HG02763 (cell line): ENCODE measurements around the gene ELMO3.

ENCODE experiments used
- ATAC-seq: cut with Tn5 transposase; IDR thresholded peaks from one replicate; pipeline ENCODE4 v1.9.1; 2021; ENCODE audit warnings: mild to moderate bottlenecking, moderate library complexity; ENCODE audit not compliant: unreplicated experiment

The ELMO3 gene

DNA sequence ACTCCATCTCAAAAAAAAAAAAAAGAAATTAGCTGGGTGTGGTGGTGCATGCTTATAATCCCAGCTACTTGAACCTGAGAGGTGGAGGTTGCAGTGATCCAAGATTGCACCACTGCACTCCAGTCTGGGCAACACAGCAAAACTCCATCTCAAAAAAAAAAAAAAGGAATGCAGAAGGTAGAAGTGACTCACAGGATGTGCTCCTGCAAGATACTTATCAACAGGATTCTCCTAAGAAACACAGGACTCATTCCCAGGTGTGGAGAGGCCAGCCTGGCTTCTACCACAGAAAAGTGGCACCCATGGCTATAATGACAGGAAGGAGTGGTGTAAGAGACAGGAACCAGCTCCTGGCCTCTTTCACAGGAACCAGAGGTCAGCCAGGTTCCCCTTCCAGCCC, 13.8 kb downstream of the ELMO3 start:
- ATAC-seq, result no peak

DNA sequence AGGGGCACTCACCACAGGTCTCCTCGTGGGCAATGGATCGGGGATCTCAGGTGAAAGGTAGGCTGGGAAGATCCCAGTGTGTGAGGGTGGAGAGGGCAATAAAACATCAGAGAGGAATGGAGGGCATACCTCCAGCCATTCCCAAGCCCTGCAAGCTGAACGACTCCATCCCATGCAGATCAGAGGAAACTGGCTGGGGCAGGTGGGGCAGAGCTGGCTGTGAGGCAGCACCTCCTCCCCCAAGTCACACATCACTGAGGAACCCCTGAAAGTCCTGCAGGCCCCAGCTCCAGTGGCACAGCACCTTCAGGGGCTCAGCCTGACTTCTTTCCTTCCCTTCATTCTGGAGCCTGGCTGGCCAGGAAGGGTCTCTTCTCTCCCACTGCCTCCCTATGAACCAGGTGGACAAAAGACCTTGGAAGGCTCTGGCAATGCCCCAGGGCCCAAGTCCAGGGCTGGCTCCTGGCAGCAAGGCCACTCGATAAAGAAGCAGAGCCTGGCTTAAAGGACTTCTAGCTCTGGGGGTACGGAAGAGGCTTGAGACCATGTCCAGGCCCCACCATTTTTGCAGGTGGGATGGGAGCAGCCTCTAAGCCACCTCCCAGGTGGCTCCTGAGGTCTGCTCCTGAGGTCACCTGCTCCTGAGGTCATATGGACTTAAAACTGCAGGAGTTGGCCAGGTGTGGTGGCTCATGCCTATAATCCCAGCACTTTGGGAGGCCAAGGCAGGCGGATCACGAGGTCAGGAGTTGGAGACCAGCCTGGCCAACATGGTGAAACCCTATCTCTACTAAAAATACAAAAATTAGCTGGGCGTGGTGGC, 14.5 kb downstream of the ELMO3 start:
- ATAC-seq, result no peak

DNA sequence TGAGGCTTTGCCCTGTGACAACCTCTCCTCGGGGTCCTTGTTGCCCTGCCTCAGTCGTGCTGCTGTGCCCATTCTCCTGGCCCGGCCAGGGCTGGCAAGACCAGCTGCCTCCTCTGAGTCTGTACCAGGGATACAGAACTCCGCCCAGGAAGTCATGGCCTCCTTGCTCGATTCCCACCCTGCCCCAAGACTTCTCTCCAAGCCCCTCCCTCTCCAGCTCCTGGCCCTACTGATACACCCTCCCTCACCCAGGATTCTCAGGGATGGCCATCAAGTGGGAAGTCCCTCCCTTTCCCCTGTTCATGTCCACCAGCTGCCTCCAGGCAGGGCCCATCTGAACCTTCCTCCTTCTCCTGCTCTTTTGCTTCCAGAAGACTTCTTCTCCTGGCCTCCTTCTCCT, 16.8 kb downstream of the ELMO3 start:
- ATAC-seq, result no peak

DNA sequence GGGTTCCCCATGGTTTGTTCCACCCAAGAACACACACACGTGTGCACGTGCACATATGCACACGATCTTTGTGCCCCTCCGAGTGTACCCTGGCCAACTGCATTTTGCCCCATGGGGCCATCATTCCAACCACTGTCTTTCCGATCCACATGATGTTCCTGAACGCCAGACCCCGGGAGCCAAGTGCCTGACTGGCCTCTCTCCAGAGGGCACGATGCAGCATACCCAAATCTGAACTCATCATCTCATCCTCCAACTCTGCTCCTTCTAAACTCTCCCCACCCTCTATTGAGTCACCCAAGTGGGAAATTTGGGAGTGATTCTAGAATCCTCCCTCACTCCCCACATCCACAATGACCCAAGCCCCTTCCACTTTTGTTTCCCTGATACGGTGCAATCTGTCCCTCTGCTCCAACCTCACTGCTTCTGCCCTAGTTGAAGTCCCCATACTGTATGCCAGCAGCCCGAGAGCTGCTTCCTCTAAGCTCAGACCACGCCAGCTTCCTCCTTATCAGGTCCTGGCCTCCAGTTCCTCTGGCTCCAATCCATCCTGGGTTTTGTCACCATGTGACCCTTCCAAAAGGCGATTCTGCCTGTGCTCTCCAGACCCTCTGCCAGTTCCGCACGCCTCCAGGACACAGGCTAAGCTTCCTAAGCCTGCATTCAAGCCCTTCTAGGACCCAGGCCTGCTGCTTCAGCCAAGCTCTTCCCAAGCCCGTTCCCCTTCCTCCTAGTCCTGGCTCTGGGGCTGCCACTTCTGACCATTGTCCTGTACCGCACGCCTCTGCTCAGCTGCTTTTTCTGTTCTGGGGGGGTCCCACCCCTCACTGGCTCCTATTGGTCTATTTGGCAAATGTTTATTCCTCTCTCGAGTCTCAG, 17.9 kb downstream of the ELMO3 start:
- ATAC-seq, result no peak

DNA sequence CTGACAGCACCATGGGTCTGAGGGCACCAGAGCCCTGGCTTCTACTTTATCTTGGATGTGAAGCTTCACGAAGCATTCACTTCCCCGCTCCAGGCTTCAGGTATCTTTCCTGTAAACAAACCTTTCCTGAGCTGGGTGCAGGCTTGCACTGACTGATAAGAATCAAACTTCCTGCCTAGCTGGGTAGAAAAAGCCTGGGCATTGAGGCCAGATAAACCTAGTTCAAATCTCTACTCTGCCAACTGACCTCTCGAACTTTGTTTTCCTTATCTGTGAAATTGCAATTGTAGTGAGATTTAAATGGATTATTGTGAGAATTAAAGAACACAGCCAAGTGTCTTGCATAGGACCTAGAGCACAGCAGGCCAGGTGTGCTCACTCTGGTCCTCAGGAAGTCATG, 25.1 kb downstream of the ELMO3 start:
- no peak for ATAC-seq

DNA sequence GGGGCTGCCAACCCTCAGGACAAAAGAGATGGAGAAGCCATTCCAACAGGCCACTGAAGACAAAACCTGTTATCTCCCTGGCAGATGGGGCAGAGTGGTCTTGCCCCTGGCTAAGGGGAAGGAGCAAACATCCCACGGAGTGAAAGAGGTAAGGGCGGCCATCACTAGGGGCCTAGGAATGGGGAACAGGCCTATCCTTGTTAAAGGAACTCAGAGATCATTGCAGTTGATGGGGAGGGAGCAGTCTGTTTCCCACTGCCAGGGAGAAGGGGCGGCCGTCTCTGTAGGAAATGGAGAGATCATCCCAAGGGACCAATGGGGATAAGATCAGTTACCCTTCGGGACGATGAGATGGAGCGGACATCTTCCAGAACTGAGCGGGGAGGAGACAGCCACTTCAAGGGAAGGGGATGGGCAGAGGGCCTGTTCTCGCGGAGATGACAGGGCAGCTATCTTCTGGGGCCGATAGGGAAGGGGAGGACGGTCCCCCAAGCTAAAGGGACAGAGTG, 27.4 kb downstream of the ELMO3 start:
- no peak for ATAC-seq

DNA sequence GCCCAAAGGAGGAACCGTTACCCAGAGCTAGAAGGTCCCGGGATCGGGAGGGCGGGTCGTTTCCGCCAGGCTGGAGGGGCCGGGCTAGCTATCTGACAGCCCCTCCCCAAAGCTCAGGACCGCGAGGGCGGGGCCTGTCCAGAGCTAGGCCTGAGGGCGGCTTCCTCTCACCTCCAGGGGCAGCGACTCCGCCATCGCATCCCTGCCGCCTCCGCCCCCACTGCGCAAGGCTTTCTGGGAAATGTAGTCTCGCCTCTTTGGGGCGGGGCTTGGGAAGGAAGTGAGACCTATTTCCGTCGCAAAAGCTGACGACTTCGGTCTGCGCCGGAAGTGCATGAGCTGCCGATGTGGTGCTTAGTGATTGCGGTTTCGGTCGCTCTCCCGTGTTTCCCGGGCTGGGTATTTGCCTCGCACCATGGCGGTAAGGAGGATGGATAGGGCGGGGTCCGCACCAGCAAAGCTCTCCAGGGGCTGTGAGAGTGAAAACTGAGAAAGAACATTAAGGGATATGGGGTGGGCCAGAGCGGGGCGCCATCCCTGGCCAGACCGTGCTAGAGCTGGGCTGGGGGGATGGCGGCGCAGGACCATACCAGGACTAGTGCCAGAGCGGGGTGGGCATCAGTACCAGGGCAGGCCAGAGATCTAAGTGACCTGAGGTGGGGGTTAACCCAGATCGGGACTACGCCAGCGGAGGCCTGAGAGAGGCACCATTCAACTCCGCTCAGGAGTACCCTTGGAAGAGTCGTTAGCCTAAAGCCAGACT, 28.1 kb downstream of the ELMO3 start, which contains the start of gene TMEM208:
TSS of gene TMEM208 (plus strand) at position 327 of the 763 bp plus-strand sequence. CDS start at position 416, 89 bp downstream.
- ATAC-seq, result peak; percentile 97

DNA sequence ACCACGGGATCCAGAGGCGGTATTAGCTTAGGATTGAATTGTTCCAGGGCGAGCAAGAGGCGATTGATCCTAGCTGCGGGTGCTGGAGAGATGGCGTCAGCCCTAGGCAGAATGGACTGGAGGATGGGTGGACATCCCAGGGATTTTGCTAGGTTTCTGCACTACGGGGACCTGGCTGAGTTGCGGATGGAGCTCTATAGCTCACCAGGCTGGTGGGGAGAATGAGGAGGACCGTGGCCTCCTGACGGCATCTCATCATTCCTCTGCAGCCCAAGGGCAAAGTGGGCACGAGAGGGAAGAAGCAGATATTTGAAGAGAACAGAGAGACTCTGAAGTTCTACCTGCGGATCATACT, 28.6 kb downstream of the ELMO3 start:
- no peak for ATAC-seq

DNA sequence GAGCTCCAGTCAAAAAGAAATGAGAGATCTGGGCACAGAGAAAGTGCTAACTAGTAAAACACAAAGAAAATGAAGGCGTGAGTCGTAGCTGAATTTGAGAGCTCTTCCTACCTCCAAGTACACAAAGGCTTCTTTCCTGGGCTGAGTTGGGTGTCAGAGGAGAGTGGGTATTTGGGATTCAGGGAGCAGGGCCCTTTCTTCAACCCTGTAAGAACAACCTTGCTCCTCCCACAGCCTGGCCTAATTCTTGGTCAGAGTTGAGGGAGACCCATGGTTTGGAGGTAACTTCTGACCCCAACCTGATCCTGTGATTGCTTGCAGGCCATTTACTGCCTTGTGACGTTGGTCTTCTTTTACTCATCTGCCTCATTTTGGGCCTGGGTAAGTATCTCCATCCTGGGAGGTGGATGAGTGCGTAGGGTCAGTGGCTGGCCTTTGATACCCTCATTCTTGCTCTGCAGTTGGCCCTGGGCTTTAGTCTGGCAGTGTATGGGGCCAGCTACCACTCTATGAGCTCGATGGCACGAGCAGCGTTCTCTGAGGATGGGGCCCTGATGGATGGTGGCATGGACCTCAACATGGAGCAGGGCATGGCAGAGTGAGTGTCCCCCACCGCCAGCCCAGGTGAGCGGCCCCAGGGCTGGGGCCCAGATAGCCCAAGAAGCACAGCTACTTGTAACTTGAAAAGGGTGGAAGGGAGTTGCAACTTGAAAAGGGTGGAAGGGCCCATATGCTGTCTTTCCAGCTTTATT, 29.3 kb downstream of the ELMO3 start:
- ATAC-seq, result no peak

DNA sequence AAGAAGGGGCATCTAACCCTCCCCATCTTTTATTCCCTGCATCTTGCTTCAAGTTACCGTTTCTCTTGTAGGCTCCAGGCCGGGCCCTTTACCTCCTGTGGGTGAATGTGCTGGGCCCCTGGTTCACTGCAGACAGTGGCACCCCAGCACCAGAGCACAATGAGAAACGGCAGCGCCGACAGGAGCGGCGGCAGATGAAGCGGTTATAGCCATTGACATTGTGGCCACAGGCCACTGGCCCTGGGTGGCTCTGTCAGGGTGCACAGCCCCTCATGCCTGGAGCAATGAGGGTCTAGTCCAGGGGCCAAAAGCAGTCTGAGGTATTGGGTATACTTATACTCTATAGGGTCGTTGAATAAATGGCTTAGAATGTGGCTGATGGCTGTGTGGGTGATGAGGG, 30.0 kb downstream of the ELMO3 start:
- ATAC-seq, result no peak

DNA sequence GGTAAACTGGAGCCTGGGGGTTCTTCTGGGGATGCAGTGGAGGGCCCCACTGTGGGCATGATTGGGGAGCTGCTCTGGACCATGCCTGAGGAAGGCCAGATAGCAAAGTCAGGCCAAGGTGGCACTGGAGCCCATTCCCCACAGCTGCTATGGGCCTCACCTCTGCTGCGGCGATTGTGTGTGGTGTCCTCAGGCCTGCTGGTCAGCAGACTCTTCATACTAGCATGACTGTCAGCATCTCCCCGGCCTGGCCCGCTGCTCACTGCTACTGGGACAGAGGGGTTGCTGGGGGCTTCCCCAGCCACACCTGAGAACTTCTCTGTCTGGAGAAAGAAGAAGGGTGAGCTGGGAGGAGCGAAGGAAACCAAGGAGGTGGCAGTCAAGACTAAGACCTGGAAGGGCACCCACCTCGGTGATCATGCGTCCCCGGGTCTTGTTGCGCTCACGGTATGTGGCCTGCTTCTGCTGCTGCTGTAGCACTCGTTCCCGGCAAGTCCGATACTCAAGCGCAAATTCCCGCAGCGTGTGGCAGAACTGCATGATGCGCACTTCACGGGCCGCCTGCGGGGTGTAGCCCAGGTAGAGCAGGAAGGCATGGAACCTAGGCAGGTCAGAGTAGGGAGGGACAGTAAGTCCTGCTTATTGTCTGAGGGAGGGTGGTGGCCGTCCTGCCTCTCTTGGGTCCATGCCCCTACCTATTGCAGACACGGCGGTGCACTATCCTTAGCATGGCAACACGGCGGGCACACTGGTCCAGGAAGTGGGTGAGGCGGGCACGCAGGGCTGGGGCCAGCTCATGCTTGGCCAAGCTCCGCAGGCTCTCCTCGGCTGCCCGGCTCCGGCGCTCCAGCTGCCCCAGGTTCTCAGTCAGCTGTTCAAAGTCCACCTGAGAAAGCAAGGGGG, 31.2 kb downstream of the ELMO3 start:
- no peak for ATAC-seq

DNA sequence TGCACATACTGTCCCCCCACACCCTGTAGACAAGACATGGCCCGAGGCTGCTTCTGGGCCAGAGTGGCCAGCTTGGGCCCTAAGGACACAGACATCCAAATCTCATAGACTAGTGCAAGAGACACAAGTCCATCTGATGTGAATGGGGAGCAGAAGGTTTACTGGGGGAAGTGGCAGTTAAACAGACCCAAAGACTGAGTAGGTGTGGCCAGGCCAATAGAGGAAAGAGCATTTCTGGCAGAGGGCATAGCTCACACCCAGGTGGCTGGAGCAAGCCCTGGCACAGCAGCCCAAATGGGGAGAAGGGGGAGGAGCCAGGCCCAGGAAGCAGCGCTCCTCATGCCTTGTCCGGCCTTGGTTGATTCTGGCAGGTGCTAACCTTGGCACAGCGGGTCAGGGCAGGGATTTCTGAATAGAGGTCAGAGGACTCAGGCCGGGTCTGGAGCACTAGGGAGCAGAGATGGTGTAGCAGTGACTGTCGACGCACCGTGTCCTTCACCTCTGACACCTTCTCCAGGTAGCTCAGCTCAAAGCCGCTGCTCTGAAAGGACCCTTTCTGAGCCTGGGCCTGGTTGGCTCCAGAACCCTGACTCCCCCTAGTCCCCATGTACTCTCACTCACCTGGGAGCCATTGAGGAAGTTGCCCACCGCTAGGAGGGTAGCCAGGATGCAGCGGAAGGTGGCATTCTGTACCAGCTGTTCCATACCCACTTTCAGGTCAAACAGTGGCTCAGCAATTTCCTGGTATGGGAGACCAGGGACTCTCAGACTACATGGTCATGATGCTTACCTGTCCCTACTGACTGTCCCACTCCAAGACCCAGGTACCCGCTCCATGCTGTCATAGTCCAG, 32.1 kb downstream of the ELMO3 start:
- ATAC-seq, result no peak

DNA sequence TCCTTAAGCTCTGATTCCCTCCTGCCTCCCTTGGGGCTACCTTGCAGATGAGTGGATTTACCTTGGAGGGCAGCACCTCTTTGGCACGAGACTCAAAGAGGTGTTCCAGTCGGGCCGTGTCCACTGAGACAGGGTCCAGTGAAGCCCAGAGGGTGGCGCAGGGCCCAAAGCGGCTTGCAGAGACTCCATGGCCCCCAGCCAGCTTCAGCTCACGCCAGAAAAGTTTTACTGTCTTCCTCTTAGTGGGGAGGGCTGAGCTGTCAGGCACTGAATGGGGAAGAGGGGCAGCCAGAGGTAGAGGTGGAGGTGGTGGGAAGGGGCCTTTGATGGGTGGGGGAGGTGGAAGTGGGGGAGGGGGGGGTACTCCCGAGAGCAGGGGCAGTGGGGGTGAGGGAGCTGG, 34.7 kb downstream of the ELMO3 start:
- ATAC-seq, result no peak

DNA sequence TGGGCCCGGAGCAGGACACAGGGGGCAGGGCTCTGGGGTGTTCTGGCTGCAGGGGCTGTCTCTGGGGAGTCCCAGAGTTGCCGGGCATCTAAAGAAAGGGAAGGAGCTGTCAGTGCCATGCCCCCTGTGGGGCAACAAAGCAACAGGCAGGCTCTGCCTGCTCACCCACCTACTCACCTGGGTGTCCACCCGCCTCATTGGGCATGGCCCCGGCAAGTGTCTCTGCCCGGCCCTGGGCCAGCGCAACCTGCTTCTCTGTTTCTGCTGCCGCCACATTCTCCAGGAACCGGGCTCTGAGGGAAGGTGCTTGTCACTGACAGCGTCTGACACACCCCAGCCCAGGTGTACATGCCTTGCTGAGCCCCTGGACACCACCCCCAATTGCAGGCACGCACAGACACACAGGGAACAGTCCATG, 35.3 kb downstream of the ELMO3 start:
- ATAC-seq, result no peak

DNA sequence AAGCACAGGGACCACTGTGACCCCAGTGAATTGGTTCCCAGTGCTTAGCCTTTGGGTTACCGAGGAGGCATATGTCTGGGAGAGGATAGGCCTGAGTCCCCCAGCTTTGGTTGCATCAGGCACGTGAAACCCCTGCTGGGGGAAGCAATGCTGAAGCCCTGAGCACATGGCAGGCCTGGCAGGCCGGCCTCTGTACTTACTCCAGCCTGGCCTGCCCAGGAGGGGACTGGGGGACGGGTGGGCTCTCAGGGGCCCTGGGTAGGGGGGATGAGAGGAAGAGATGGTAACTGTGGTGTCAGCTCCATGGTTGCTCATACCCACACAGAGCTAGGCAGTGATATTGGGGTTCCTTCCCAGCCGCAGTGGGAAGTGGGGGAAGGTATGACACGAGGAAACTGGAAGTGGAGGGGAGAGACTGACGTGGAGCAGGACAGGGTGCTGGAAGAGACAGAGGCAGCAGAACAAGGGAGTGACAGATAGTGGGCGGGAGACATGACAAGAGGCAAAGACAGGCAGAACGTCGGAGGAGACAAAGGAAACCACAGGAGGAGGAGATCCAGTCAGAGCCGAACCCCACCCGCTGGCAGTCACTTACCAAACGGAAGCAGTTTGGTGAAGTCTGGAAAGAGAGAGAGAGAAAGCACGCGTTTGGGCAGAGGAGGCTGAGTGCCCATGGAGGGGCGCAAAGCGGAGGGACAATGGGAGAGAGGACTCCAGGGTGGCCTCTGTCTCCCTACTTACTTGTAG, 37.1 kb downstream of the ELMO3 start:
- ATAC-seq, result no peak

DNA sequence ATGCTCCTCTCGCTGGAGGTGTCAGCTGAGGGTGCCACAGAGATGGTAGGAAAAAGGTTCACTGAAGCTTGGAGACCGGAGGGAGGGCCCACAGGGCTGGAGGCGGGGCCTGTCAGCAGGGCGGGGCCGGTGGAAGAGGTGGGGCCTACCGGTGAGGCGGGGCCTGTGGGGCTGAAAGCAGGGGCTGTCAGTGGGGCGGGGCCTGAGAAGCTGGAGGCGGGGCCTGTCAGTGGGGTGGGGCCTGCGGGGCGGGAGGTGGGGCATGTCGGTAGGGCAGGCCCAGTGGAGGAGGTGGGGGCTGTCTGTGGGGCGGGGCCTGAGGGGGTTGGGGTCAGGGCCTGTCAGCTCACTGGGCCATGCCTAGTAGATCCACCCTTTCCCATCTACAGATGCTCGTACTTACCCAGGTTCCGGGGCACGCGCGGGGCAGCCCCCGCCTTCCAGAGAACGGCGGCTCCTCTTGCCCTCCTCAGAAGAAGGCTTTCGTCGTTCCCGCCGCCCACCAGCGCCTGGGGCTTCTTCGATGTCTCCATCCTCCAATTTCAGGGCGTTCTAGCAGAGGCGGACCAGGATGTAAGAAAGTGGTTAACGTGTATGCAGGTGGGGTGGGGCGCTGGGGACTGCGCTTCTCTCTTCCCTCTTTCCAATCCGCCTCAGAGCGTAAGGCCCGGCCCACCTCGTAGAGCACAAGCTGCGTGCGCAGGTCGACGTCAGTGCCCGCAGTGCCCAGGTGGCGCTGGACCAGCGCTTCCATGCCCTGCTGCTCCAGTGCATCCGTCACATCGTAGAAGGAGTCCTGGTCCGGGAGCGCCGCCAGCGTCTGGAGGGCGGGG, 37.8 kb downstream of the ELMO3 start:
- no peak for ATAC-seq
